ENCODE data around the gene RNF212. TPM values are rescaled to one million over a fixed set of nuclear protein-coding genes. Genes with fewer than 3 reads are reported as not detected.

Gene RNF212
- total and polyA plus RNA-seq, 2 experiments from 2014 or later, result 8.4 to 10.4 TPM

GRCh38 chr4:1077711-1078477 lies 35.5 kb downstream of the RNF212 start:
- 90% methylated on average over 26 of the region's 27 CpGs for WGBS (ENCODE audit: low lambda C conversion rate, missing lambda C conversion rate)
- no peak overlapping the region for H3K4me2 ChIP-seq
- peak; percentile 3 for DNase-seq (ENCODE audit: low spot score)
- no peaks in the 10 kb centered on the region for H3K4me1 ChIP-seq (ENCODE audit: insufficient read depth)
- TF ChIP-seq CTCF (IDR thresholded peaks at IDR 0.05; ENCODE audit: poor library complexity), result no peak
- TF ChIP-seq EZH2phosphoT487 (IDR thresholded peaks at IDR 0.05; ENCODE audit: low read depth, severe bottlenecking, unreplicated experiment), result no peak
- TF ChIP-seq EZH2 (IDR thresholded peaks at IDR 0.05; ENCODE audit: borderline replicate concordance), result no peak
- H3K4me3 ChIP-seq, result no peak overlapping the region
- H3K27ac ChIP-seq, result no peak overlapping the region
- H3K79me2 ChIP-seq, result no peaks in the 10 kb centered on the region
- no peak overlapping the region for H2AFZ ChIP-seq
- no peaks in the 10 kb centered on the region for H3K9me2 ChIP-seq (replicated peaks; ENCODE audit: insufficient read depth)
- H3K27me3 ChIP-seq, result no peaks in the 10 kb centered on the region
- no peaks in the 10 kb centered on the region for H3K9me3 ChIP-seq (ENCODE audit: low read depth)
- H3K36me3 ChIP-seq (replicated peaks; ENCODE audit: insufficient read depth, low read depth), result no peaks in the 10 kb centered on the region
- no peaks in the 10 kb centered on the region for H4K20me1 ChIP-seq (ENCODE audit: insufficient read depth, poor library complexity, severe bottlenecking)

GRCh38 chr4:1075809-1076699 lies 37.3 kb downstream of the RNF212 start:
- no peak overlapping the region for H3K4me2 ChIP-seq
- H3K27ac ChIP-seq, result no peak overlapping the region
- no peak overlapping the region for H2AFZ ChIP-seq
- no peaks in the 10 kb centered on the region for H3K9me2 ChIP-seq (replicated peaks; ENCODE audit: insufficient read depth)
- TF ChIP-seq EZH2 (IDR thresholded peaks at IDR 0.05; ENCODE audit: borderline replicate concordance) (no peak), EZH2phosphoT487 (IDR thresholded peaks at IDR 0.05; ENCODE audit: low read depth, severe bottlenecking, unreplicated experiment) (no peak), CTCF (IDR thresholded peaks at IDR 0.05; ENCODE audit: poor library complexity) (no peak)
- no peaks in the 10 kb centered on the region for H3K27me3 ChIP-seq
- no peaks in the 10 kb centered on the region for H3K4me1 ChIP-seq (ENCODE audit: insufficient read depth)
- no peak overlapping the region for H3K4me3 ChIP-seq
- WGBS (ENCODE audit: low lambda C conversion rate, missing lambda C conversion rate), result 88% methylated on average over 11 of the region's 11 CpGs
- no peak for DNase-seq (ENCODE audit: low spot score)
- H3K79me2 ChIP-seq, result no peaks in the 10 kb centered on the region
- no peaks in the 10 kb centered on the region for H4K20me1 ChIP-seq (ENCODE audit: insufficient read depth, poor library complexity, severe bottlenecking)
- H3K36me3 ChIP-seq (replicated peaks; ENCODE audit: insufficient read depth, low read depth), result no peaks in the 10 kb centered on the region
- no peaks in the 10 kb centered on the region for H3K9me3 ChIP-seq (ENCODE audit: low read depth)

- Histone ChIP-seq H3K4me2 (no peak overlapping the region), H3K9me2 (replicated peaks; ENCODE audit: insufficient read depth) (no peaks in the 10 kb centered on the region), H4K20me1 (ENCODE audit: insufficient read depth, poor library complexity, severe bottlenecking) (no peaks in the 10 kb centered on the region), H3K4me3 (no peak overlapping the region), H3K4me1 (ENCODE audit: insufficient read depth) (no peaks in the 10 kb centered on the region), H3K27me3 (no peaks in the 10 kb centered on the region), H2AFZ (no peak overlapping the region), H3K9me3 (ENCODE audit: low read depth) (no peaks in the 10 kb centered on the region), H3K36me3 (replicated peaks; ENCODE audit: insufficient read depth, low read depth) (no peaks in the 10 kb centered on the region), H3K27ac (no peak overlapping the region), H3K79me2 (no peaks in the 10 kb centered on the region)
- peak; percentile 3 for DNase-seq (ENCODE audit: low spot score)
- TF ChIP-seq EZH2phosphoT487 (IDR thresholded peaks at IDR 0.05; ENCODE audit: low read depth, severe bottlenecking, unreplicated experiment), result no peak
- no peak for TF ChIP-seq CTCF (IDR thresholded peaks at IDR 0.05; ENCODE audit: poor library complexity)
- WGBS (ENCODE audit: low lambda C conversion rate, missing lambda C conversion rate), result 84% methylated on average over 7 of the region's 7 CpGs
Measured at GRCh38 chr4:1075225-1075624, 38.1 kb downstream of the RNF212 start.
